Liver (tissue), 9 donors: Measurements from ENCODE around the gene ITPK1. TPM values are rescaled to one million over a fixed set of nuclear protein-coding genes. Genes with fewer than 3 reads are reported as not detected.

Source experiments
- DNase-seq: peaks from one replicate; pipeline ENCODE4 v3.0.0-alpha.2; 2017; ENCODE audit warnings: low spot score
- H3K27ac ChIP-seq, 2 donors: one replicate each; pipeline ENCODE4 v1.7.0; 2013; ENCODE audit warnings: inconsistent platforms in 2 of 2, low read length in 2 of 2, control low read depth in 1 of 2, low read depth in 1 of 2, mild to moderate bottlenecking in 1 of 2
- H3K27me3 ChIP-seq, 4 donors: one replicate each; pipeline versions ENCODE4 v1.6.1 to v1.7.0; 2013; ENCODE audit warnings: low read length in 3 of 4, inconsistent platforms in 1 of 4, mild to moderate bottlenecking in 1 of 4, moderate library complexity in 1 of 4; ENCODE audit not compliant: control insufficient read depth in 4 of 4, insufficient read depth in 4 of 4
- H3K36me3 ChIP-seq, 4 donors: one replicate each; pipeline versions ENCODE4 v1.6.1 to v1.7.0; 2013; ENCODE audit warnings: low read length in 3 of 4, mild to moderate bottlenecking in 3 of 4, low read depth in 1 of 4, moderate library complexity in 1 of 4; ENCODE audit not compliant: control insufficient read depth in 4 of 4, insufficient read depth in 3 of 4
- H3K4me1 ChIP-seq, 4 donors: one replicate each; pipeline versions ENCODE4 v1.6.1 to v1.7.0; 2013; ENCODE audit warnings: low read length in 3 of 4, mild to moderate bottlenecking in 3 of 4, moderate library complexity in 1 of 4; ENCODE audit not compliant: control insufficient read depth in 4 of 4, insufficient read depth in 4 of 4
- H3K4me3 ChIP-seq, 3 donors: one replicate each; pipeline versions ENCODE4 v1.6.1 to v1.7.0; 2013; ENCODE audit warnings: low read length in 3 of 3, control low read depth in 1 of 3, low read depth in 1 of 3, mild to moderate bottlenecking in 1 of 3
- H3K9ac ChIP-seq, 2 donors: one replicate each; pipeline ENCODE4 v1.7.0; 2013; ENCODE audit warnings: low read length in 2 of 2, mild to moderate bottlenecking in 2 of 2, moderate library complexity in 2 of 2, control low read depth in 1 of 2, low read depth in 1 of 2
- H3K9me3 ChIP-seq, 4 donors: one replicate each; pipeline versions ENCODE4 v1.6.1 to v1.7.0; 2013; ENCODE audit warnings: low read length in 3 of 4; ENCODE audit not compliant: control insufficient read depth in 4 of 4
- EGR1 ChIP-seq, 2 donors: IDR thresholded peaks; 2 replicates each; pipeline ENCODE4 v1.6.1; 2016 to 2018; ENCODE audit warnings: antibody characterized with exemption in 2 of 2, low read depth in 2 of 2
- FOXA1 ChIP-seq: IDR thresholded peaks from 2 replicates; pipeline ENCODE4 v1.6.1; 2016; ENCODE audit warnings: antibody characterized with exemption
- FOXA2 ChIP-seq: IDR thresholded peaks from 2 replicates; pipeline ENCODE4 v1.6.1; 2016; ENCODE audit warnings: antibody characterized with exemption
- GABPA ChIP-seq, 2 donors: IDR thresholded peaks in 1 of 2; conservative IDR thresholded peaks in 1 of 2; 2 replicates each; pipeline ENCODE4 v1.6.1; 2016; ENCODE audit warnings: antibody characterized with exemption in 2 of 2, mild to moderate bottlenecking in 1 of 2, moderate library complexity in 1 of 2
- HNF4A ChIP-seq, 2 donors: conservative IDR thresholded peaks; 2 replicates each; pipeline ENCODE4 v1.6.1; 2016; ENCODE audit warnings: antibody characterized with exemption in 2 of 2, mild to moderate bottlenecking in 2 of 2
- HNF4G ChIP-seq: IDR thresholded peaks from 2 replicates; pipeline ENCODE4 v1.6.1; 2016; ENCODE audit warnings: antibody characterized with exemption
- JUND ChIP-seq, 2 donors: IDR thresholded peaks; 2 replicates each; pipeline ENCODE4 v1.6.1; 2016; ENCODE audit warnings: antibody characterized with exemption in 2 of 2
- MAX ChIP-seq: IDR thresholded peaks from 2 replicates; pipeline ENCODE4 v1.6.1; 2016; ENCODE audit warnings: antibody characterized with exemption
- NR2F2 ChIP-seq: IDR thresholded peaks from 2 replicates; pipeline ENCODE4 v1.6.1; 2016; ENCODE audit warnings: antibody characterized with exemption
- RAD21 ChIP-seq, 2 donors: IDR thresholded peaks; 2 replicates each; pipeline ENCODE4 v1.6.1; 2016; ENCODE audit warnings: antibody characterized with exemption in 2 of 2, mild to moderate bottlenecking in 2 of 2
- REST ChIP-seq: IDR thresholded peaks from 2 replicates; pipeline ENCODE4 v1.6.1; 2016; ENCODE audit warnings: antibody characterized with exemption, mild to moderate bottlenecking
- RXRA ChIP-seq, 2 donors: IDR thresholded peaks; 2 replicates each; pipeline ENCODE4 v1.6.1; 2017 to 2018; ENCODE audit warnings: antibody characterized with exemption in 2 of 2, mild to moderate bottlenecking in 1 of 2
- SP1 ChIP-seq: IDR thresholded peaks from 2 replicates; pipeline ENCODE4 v1.6.1; 2018; ENCODE audit warnings: antibody characterized with exemption, mild to moderate bottlenecking
- TAF1 ChIP-seq: conservative IDR thresholded peaks from 2 replicates; pipeline ENCODE4 v1.6.1; 2016; ENCODE audit warnings: antibody characterized with exemption, mild to moderate bottlenecking
- YY1 ChIP-seq: IDR thresholded peaks from 2 replicates; pipeline ENCODE4 v1.6.1; 2016; ENCODE audit warnings: antibody characterized with exemption, mild to moderate bottlenecking
- ZBTB33 ChIP-seq: IDR thresholded peaks from 2 replicates; pipeline ENCODE4 v1.6.1; 2016; ENCODE audit warnings: antibody characterized with exemption
- WGBS: extraction: QIAGEN DNeasy Blood & Tissue Kit; methylation state at CpG from one replicate; pipeline ENCODE4 v1.1.7; 2013; 5-methylcytosine and 5-hydroxymethylcytosine counted together
- polyA plus RNA-seq, 2 donors: library from polyadenylated mRNA; stranded (reverse) in 1 of 2; unstranded in 1 of 2; fragments of 200-250 nt in 1 of 2; fragments of >200 nt in 1 of 2; fragmentation: Nextera tagmentation in 1 of 2; extraction: Ambion mirVana in 1 of 2; gene quantifications; one replicate each; pipeline versions ENCODE4 v1.2.1 to v1.2.3, GENCODE V29; 2013 to 2015
- total RNA-seq, 2 donors: library from RNA; depleted of rRNA; stranded (reverse); fragments of >200 nt; gene quantifications; one replicate each; pipeline ENCODE4 v1.2.3, GENCODE V29; 2014
- donor health status: healthy.
- donor health status: healthy.
- donor health status: healthy.
- donor health status: healthy.
- donor health status: healthy.

ITPK1 gene
- total and polyA plus RNA-seq, 4 donors: 9.0 to 41.2 (median 20.4) TPM

- Histone ChIP-seq H3K27ac (no peak overlapping the region), H3K36me3 (no peaks in the 10 kb centered on the region), H3K9me3 (no peaks in the 10 kb centered on the region), H3K9ac (no peak overlapping the region), H3K4me3 (no peak overlapping the region), H3K4me1 (peaks cover 33 to 49% (median 40%) of the 10 kb centered on the region in 4 donors), H3K27me3 (no peaks in the 10 kb centered on the region)
- DNase-seq: no peak
- 91% methylated on average over 10 of the region's 10 CpGs for WGBS
- no peak for TF ChIP-seq HNF4A (conservative IDR thresholded peaks at IDR 0.05)
- TF ChIP-seq GABPA (IDR thresholded peaks at IDR 0.05 in 1 of 2, conservative IDR thresholded peaks at IDR 0.05 in 1 of 2): no peak
Measured at GRCh38 chr14:93102141-93102540, 13.6 kb downstream of the ITPK1 start.

GRCh38 chr14:93101181-93101580, 14.5 kb downstream of the ITPK1 start:
- Histone ChIP-seq H3K27me3 (no peaks in the 10 kb centered on the region), H3K9ac (no peak overlapping the region), H3K36me3 (no peaks in the 10 kb centered on the region), H3K27ac (no peak overlapping the region), H3K9me3 (no peaks in the 10 kb centered on the region), H3K4me1 (peaks cover 24 to 40% (median 32%) of the 10 kb centered on the region in 4 donors), H3K4me3 (no peak overlapping the region)
- WGBS: 91% methylated on average over 6 of the region's 6 CpGs
- no peak for DNase-seq
- TF ChIP-seq SP1 (no peak), TAF1 (no peak), HNF4G (no peak), EGR1 (IDR thresholded peaks at IDR 0.05; ENCODE audit: low read depth in 2 of 2) (no peak), NR2F2 (no peak), ZBTB33 (no peak), HNF4A (conservative IDR thresholded peaks at IDR 0.05) (no peak), RAD21 (IDR thresholded peaks at IDR 0.05) (no peak), FOXA2 (no peak), GABPA (IDR thresholded peaks at IDR 0.05 in 1 of 2, conservative IDR thresholded peaks at IDR 0.05 in 1 of 2) (no peak), MAX (no peak), JUND (IDR thresholded peaks at IDR 0.05) (no peak), REST (no peak), YY1 (no peak)

GRCh38 chr14:93100570-93100969, 15.2 kb downstream of the ITPK1 start:
- Histone ChIP-seq H3K4me3 (no peak overlapping the region), H3K4me1 (peaks cover 19 to 33% (median 29%) of the 10 kb centered on the region in 4 donors), H3K9ac (no peak overlapping the region), H3K36me3 (no peaks in the 10 kb centered on the region), H3K27me3 (no peaks in the 10 kb centered on the region), H3K9me3 (no peaks in the 10 kb centered on the region), H3K27ac (no peak overlapping the region)
- no peak for DNase-seq
- WGBS: 92% methylated on average over 7 of the region's 7 CpGs
- no peak for TF ChIP-seq HNF4G
- TF ChIP-seq GABPA (IDR thresholded peaks at IDR 0.05 in 1 of 2, conservative IDR thresholded peaks at IDR 0.05 in 1 of 2): no peak
- TF ChIP-seq NR2F2: no peak
- no peak for TF ChIP-seq FOXA2
- no peak for TF ChIP-seq ZBTB33
- no peak for TF ChIP-seq RXRA (IDR thresholded peaks at IDR 0.05)
- no peak for TF ChIP-seq YY1
- TF ChIP-seq SP1: no peak
- no peak for TF ChIP-seq RAD21 (IDR thresholded peaks at IDR 0.05)
- TF ChIP-seq TAF1: no peak
- no peak for TF ChIP-seq REST
- TF ChIP-seq JUND (IDR thresholded peaks at IDR 0.05): no peak
- TF ChIP-seq FOXA1: no peak
- no peak for TF ChIP-seq HNF4A (conservative IDR thresholded peaks at IDR 0.05)
